Memory B cell (primary cell): ENCODE results near the gene PAPSS1.

Experiments used
- ATAC-seq: fragments of 150-1000 bp; cut with Tn5 transposase; 2 replicates; pipeline ENCODE4 v1.10.0; 2021; ENCODE audit warnings: low read depth, mild to moderate bottlenecking, moderate library complexity
- DNase-seq, 2 donors: peaks; one replicate each; pipeline ENCODE4 v3.0.0; 2022; ENCODE audit warnings: low spot score in 2 of 2
- H3K27ac Mint-ChIP-seq: one replicate; pipeline ENCODE4 v1.8.0; 2022; ENCODE audit warnings: mild to moderate bottlenecking, moderate library complexity, mixed read lengths
- H3K27me3 Mint-ChIP-seq: one replicate; pipeline ENCODE4 v1.8.0; 2022; ENCODE audit warnings: mixed read lengths
- H3K36me3 Mint-ChIP-seq: one replicate; pipeline ENCODE4 v1.8.0; 2022; ENCODE audit warnings: mild to moderate bottlenecking, mixed read lengths
- H3K4me1 Mint-ChIP-seq: one replicate; pipeline ENCODE4 v1.8.0; 2022; ENCODE audit warnings: mixed read lengths
- H3K4me3 Mint-ChIP-seq: one replicate; pipeline ENCODE4 v1.8.0; 2022; ENCODE audit warnings: mild to moderate bottlenecking, moderate library complexity, mixed read lengths
- H3K9me3 Mint-ChIP-seq: one replicate; pipeline ENCODE4 v1.8.0; 2022; ENCODE audit warnings: mixed read lengths

Gene PAPSS1

GRCh38 chr4:107647591-107647990 is 72.4 kb downstream of the PAPSS1 start:
- Mint-ChIP-seq H3K4me3 (no peak overlapping the region), H3K4me1 (peaks cover 3% of the 10 kb centered on the region), H3K9me3 (no peaks in the 10 kb centered on the region), H3K27me3 (no peaks in the 10 kb centered on the region), H3K27ac (no peak overlapping the region), H3K36me3 (peaks cover 61% of the 10 kb centered on the region)
- ATAC-seq (no peak), DNase-seq (no peak)

- no peak overlapping the region for H3K4me3 Mint-ChIP-seq
- H3K36me3 Mint-ChIP-seq: peaks cover 46% of the 10 kb centered on the region
These were observed 74.4 kb downstream of the PAPSS1 start for GRCh38 chr4:107645604-107646003.

GRCh38 chr4:107643021-107643420 is 77.0 kb downstream of the PAPSS1 start:
- no peaks in the 10 kb centered on the region for H3K9me3 Mint-ChIP-seq
- peaks cover 36% of the 10 kb centered on the region for H3K36me3 Mint-ChIP-seq
- DNase-seq (no peak), ATAC-seq (no peak)
- H3K4me1 Mint-ChIP-seq: peaks cover 3% of the 10 kb centered on the region
- no peak overlapping the region for H3K4me3 Mint-ChIP-seq
- H3K27ac Mint-ChIP-seq: no peak overlapping the region
- no peaks in the 10 kb centered on the region for H3K27me3 Mint-ChIP-seq

More at GRCh38 chr4:107645604-107646003, 74.4 kb downstream of the PAPSS1 start:
- ATAC-seq (no peak), DNase-seq (no peak)
- H3K4me1 Mint-ChIP-seq: peaks cover 6% of the 10 kb centered on the region
- H3K27me3 Mint-ChIP-seq: no peaks in the 10 kb centered on the region
- no peaks in the 10 kb centered on the region for H3K9me3 Mint-ChIP-seq
- no peak overlapping the region for H3K27ac Mint-ChIP-seq

GRCh38 chr4:107640878-107641277 is 79.2 kb downstream of the PAPSS1 start:
- no peak overlapping the region for H3K27ac Mint-ChIP-seq
- no peaks in the 10 kb centered on the region for H3K9me3 Mint-ChIP-seq
- H3K27me3 Mint-ChIP-seq: no peaks in the 10 kb centered on the region
- DNase-seq: no peak
- no peak for ATAC-seq
- no peak overlapping the region for H3K4me3 Mint-ChIP-seq
- H3K36me3 Mint-ChIP-seq: peaks cover 27% of the 10 kb centered on the region
- H3K4me1 Mint-ChIP-seq: peaks cover 3% of the 10 kb centered on the region

- no peak overlapping the region for H3K4me3 Mint-ChIP-seq
- no peaks in the 10 kb centered on the region for H3K9me3 Mint-ChIP-seq
- peaks cover 24% of the 10 kb centered on the region for H3K36me3 Mint-ChIP-seq
- peaks cover 3% of the 10 kb centered on the region for H3K4me1 Mint-ChIP-seq
- no peaks in the 10 kb centered on the region for H3K27me3 Mint-ChIP-seq
- no peak overlapping the region for H3K27ac Mint-ChIP-seq
- ATAC-seq: no peak
- no peak for DNase-seq
These were observed 79.8 kb downstream of the PAPSS1 start for GRCh38 chr4:107640197-107640596.

- DNase-seq (no peak), ATAC-seq (no peak)
- H3K27me3 Mint-ChIP-seq: no peaks in the 10 kb centered on the region
- H3K27ac Mint-ChIP-seq: no peak overlapping the region
- no peak overlapping the region for H3K4me3 Mint-ChIP-seq
- peaks cover 21% of the 10 kb centered on the region for H3K36me3 Mint-ChIP-seq
- H3K9me3 Mint-ChIP-seq: no peaks in the 10 kb centered on the region
- no peaks in the 10 kb centered on the region for H3K4me1 Mint-ChIP-seq
These were observed 84.3 kb downstream of the PAPSS1 start for GRCh38 chr4:107635735-107636134.

- Mint-ChIP-seq H3K9me3 (peaks cover 1% of the 10 kb centered on the region), H3K4me3 (no peak overlapping the region), H3K27ac (no peak overlapping the region), H3K36me3 (peaks cover 45% of the 10 kb centered on the region), H3K27me3 (no peaks in the 10 kb centered on the region), H3K4me1 (peaks cover 2% of the 10 kb centered on the region)
- DNase-seq (no peak), ATAC-seq (no peak)
These were observed 88.5 kb downstream of the PAPSS1 start for GRCh38 chr4:107631560-107631959.

- DNase-seq: no peak
- Mint-ChIP-seq H3K4me3 (no peak overlapping the region), H3K36me3 (peaks cover 47% of the 10 kb centered on the region), H3K4me1 (peaks cover 2% of the 10 kb centered on the region), H3K27me3 (no peaks in the 10 kb centered on the region), H3K9me3 (peaks cover 1% of the 10 kb centered on the region), H3K27ac (peak overlapping the region; percentile 29)
- no peak for ATAC-seq
These were observed 89.8 kb downstream of the PAPSS1 start for GRCh38 chr4:107630185-107630705.

- Mint-ChIP-seq H3K27ac (no peak overlapping the region), H3K9me3 (peaks cover 5% of the 10 kb centered on the region), H3K36me3 (peaks cover 54% of the 10 kb centered on the region), H3K27me3 (no peaks in the 10 kb centered on the region), H3K4me3 (no peak overlapping the region), H3K4me1 (peaks cover 2% of the 10 kb centered on the region)
- no peak for DNase-seq
- no peak for ATAC-seq
These were observed 90.7 kb downstream of the PAPSS1 start for GRCh38 chr4:107629318-107629717.

GRCh38 chr4:107625391-107625902 is 94.6 kb downstream of the PAPSS1 start:
- no peaks in the 10 kb centered on the region for H3K27me3 Mint-ChIP-seq
- DNase-seq (no peak), ATAC-seq (no peak)
- H3K4me3 Mint-ChIP-seq: no peak overlapping the region
- H3K27ac Mint-ChIP-seq: peak overlapping the region; percentile 24
- H3K4me1 Mint-ChIP-seq: peaks cover 5% of the 10 kb centered on the region
- peaks cover 9% of the 10 kb centered on the region for H3K9me3 Mint-ChIP-seq
- peaks cover 57% of the 10 kb centered on the region for H3K36me3 Mint-ChIP-seq

- Mint-ChIP-seq H3K27ac (no peak overlapping the region), H3K9me3 (peaks cover 8% of the 10 kb centered on the region), H3K4me1 (peaks cover 3% of the 10 kb centered on the region), H3K4me3 (no peak overlapping the region), H3K27me3 (no peaks in the 10 kb centered on the region), H3K36me3 (peaks cover 49% of the 10 kb centered on the region)
- DNase-seq: no peak
- ATAC-seq: no peak
These were observed 96.0 kb downstream of the PAPSS1 start for GRCh38 chr4:107624024-107624423.

- H3K27me3 Mint-ChIP-seq: no peaks in the 10 kb centered on the region
- peaks cover 8% of the 10 kb centered on the region for H3K9me3 Mint-ChIP-seq
- H3K27ac Mint-ChIP-seq: no peak overlapping the region
- ATAC-seq: no peak
- H3K4me3 Mint-ChIP-seq: no peak overlapping the region
- peaks cover 52% of the 10 kb centered on the region for H3K36me3 Mint-ChIP-seq
- peaks cover 3% of the 10 kb centered on the region for H3K4me1 Mint-ChIP-seq
- no peak for DNase-seq
These were observed 98.0 kb downstream of the PAPSS1 start for GRCh38 chr4:107622006-107622405.

GRCh38 chr4:107619731-107620130 is 100.3 kb downstream of the PAPSS1 start:
- no peak overlapping the region for H3K27ac Mint-ChIP-seq
- peaks cover 9% of the 10 kb centered on the region for H3K9me3 Mint-ChIP-seq
- peaks cover 3% of the 10 kb centered on the region for H3K4me1 Mint-ChIP-seq
- DNase-seq (no peak), ATAC-seq (no peak)
- H3K27me3 Mint-ChIP-seq: no peaks in the 10 kb centered on the region
- H3K36me3 Mint-ChIP-seq: peaks cover 50% of the 10 kb centered on the region
- no peak overlapping the region for H3K4me3 Mint-ChIP-seq

GRCh38 chr4:107619066-107619465 is 101.0 kb downstream of the PAPSS1 start:
- H3K27me3 Mint-ChIP-seq: no peaks in the 10 kb centered on the region
- ATAC-seq: no peak
- H3K36me3 Mint-ChIP-seq: peaks cover 48% of the 10 kb centered on the region
- H3K4me1 Mint-ChIP-seq: peaks cover 2% of the 10 kb centered on the region
- no peak overlapping the region for H3K27ac Mint-ChIP-seq
- no peak overlapping the region for H3K4me3 Mint-ChIP-seq
- no peak for DNase-seq
- peaks cover 6% of the 10 kb centered on the region for H3K9me3 Mint-ChIP-seq

- H3K4me3 Mint-ChIP-seq: no peak overlapping the region
- no peaks in the 10 kb centered on the region for H3K4me1 Mint-ChIP-seq
- H3K9me3 Mint-ChIP-seq: peaks cover 3% of the 10 kb centered on the region
- peaks cover 44% of the 10 kb centered on the region for H3K36me3 Mint-ChIP-seq
- no peak overlapping the region for H3K27ac Mint-ChIP-seq
- no peak for DNase-seq
- H3K27me3 Mint-ChIP-seq: no peaks in the 10 kb centered on the region
- ATAC-seq: no peak
These were observed 101.4 kb downstream of the PAPSS1 start for GRCh38 chr4:107618656-107619055.
